ENCODE results near the gene TSEN54.

TSEN54 gene

DNA sequence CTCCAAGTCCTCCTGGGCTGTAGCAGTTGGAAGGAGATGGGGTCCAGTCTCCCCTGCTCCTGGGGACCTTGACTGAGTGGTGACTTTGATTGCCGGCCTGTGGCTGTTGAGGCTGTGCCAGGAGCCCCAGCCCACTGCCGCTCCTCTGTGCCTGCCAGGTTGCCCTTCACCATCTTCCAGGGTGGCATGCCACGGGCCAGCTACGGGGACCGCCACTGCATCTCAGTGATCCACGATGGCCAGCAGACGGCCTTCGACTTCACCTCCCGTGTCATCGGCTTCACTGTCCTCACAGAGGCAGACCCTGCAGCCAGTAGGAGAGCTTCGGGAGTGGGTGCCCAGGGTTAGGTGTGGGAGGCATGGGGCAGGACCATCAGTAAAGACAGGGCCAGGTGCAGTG is 47.9 kb downstream of the TSEN54 start:
- TF ChIP-seq, protein P1, sequence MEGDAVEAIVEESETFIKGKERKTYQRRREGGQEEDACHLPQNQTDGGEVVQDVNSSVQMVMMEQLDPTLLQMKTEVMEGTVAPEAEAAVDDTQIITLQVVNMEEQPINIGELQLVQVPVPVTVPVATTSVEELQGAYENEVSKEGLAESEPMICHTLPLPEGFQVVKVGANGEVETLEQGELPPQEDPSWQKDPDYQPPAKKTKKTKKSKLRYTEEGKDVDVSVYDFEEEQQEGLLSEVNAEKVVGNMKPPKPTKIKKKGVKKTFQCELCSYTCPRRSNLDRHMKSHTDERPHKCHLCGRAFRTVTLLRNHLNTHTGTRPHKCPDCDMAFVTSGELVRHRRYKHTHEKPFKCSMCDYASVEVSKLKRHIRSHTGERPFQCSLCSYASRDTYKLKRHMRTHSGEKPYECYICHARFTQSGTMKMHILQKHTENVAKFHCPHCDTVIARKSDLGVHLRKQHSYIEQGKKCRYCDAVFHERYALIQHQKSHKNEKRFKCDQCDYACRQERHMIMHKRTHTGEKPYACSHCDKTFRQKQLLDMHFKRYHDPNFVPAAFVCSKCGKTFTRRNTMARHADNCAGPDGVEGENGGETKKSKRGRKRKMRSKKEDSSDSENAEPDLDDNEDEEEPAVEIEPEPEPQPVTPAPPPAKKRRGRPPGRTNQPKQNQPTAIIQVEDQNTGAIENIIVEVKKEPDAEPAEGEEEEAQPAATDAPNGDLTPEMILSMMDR (IDR thresholded peaks at IDR 0.05) = no peak
- Histone ChIP-seq H2AFZ (no peak overlapping the region), H3K4me1 (no peaks in the 10 kb centered on the region), H3K9me3 (ENCODE audit: control insufficient read depth, low read length) (no peaks in the 10 kb centered on the region), H3K36me3 (ENCODE audit: control insufficient read depth, insufficient read depth, low read length) (no peaks in the 10 kb centered on the region), H3K79me2 (no peaks in the 10 kb centered on the region), H3K27ac (no peak overlapping the region), H3K4me2 (ENCODE audit: low read length) (no peak overlapping the region), H3K4me3 (ENCODE audit: low read depth, low read length) (no peak overlapping the region), H3K27me3 (ENCODE audit: control insufficient read depth, insufficient read depth, low read length) (no peaks in the 10 kb centered on the region), H3K9ac (no peak overlapping the region)

DNA sequence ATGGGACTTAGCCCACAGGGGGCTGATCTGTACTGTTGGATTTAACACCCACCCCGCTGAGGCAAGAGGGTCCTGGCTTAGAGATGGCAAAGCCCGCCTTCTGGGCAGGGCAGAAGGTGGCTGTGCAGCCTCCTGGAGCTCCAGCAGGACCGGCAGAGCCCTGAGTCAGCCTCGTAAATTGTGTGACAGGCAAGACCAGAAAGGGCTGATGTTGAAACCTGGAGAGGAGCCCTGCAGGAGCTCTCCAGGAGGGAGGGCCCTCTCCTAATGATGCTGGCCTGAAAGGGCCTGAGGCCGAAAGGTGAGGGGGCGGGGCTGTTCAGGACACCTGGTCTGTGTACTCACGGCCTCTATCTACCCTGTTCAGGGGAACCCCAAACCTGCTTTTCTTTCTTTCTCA is 48.7 kb downstream of the TSEN54 start:
- H3K4me3 ChIP-seq (ENCODE audit: low read depth, low read length) = no peak overlapping the region
- H3K27me3 ChIP-seq (ENCODE audit: control insufficient read depth, insufficient read depth, low read length) = no peaks in the 10 kb centered on the region
- no peak overlapping the region for H3K9ac ChIP-seq
- no peaks in the 10 kb centered on the region for H3K36me3 ChIP-seq (ENCODE audit: control insufficient read depth, insufficient read depth, low read length)
- no peaks in the 10 kb centered on the region for H3K79me2 ChIP-seq
- H3K9me3 ChIP-seq (ENCODE audit: control insufficient read depth, low read length) = no peaks in the 10 kb centered on the region
- H3K4me1 ChIP-seq = no peaks in the 10 kb centered on the region
- H3K4me2 ChIP-seq (ENCODE audit: low read length) = no peak overlapping the region
- no peak overlapping the region for H3K27ac ChIP-seq
- H2AFZ ChIP-seq = no peak overlapping the region
- TF ChIP-seq, protein P1 (IDR thresholded peaks at IDR 0.05) = no peak

DNA sequence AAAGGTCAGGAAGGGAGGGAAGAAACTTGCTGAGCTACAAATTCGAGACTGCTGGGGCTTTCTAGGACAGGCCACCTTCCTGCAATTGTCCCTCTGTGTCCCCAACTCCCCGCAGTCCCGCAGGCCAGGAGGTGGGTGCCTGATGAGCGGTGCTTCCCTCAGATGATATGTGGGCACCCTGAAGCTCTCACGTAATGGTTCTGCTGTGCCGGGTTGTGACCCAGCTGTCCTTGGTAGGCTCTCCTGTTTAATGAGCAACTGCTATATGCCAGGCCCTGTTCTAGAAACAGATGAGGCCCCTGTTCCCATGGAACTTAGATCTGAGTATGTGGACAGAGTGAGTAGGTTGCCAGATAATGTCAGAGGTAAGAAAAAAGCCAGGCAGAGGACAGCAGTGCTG is 49.3 kb downstream of the TSEN54 start:
- Histone ChIP-seq H3K79me2 (no peaks in the 10 kb centered on the region), H3K36me3 (ENCODE audit: control insufficient read depth, insufficient read depth, low read length) (no peaks in the 10 kb centered on the region), H3K27me3 (ENCODE audit: control insufficient read depth, insufficient read depth, low read length) (no peaks in the 10 kb centered on the region), H2AFZ (no peak overlapping the region), H3K4me1 (no peaks in the 10 kb centered on the region), H3K4me2 (ENCODE audit: low read length) (no peak overlapping the region), H3K27ac (no peak overlapping the region), H3K9me3 (ENCODE audit: control insufficient read depth, low read length) (no peaks in the 10 kb centered on the region), H3K9ac (no peak overlapping the region), H3K4me3 (ENCODE audit: low read depth, low read length) (no peak overlapping the region)
- TF ChIP-seq, protein P1 (IDR thresholded peaks at IDR 0.05) = no peak

DNA sequence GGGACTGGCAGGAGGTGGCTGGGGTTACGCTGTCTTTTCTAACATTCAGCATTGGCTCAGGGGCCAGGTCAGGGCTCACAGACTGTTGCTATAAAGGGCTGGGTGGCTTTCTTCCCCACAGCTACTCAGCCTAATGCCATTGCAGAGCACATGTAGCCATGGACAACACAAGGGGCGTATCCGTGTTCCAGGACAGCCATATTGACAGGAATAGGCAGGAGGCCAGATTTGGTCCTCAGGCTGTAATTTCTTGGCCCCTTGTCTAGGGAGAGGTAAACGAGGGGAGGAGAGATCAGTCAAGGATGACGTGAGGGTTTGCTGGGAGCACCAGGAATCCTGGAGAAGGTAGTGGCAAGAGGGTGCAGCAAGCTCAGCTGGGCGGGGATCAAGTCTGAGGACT is 50.1 kb downstream of the TSEN54 start:
- Histone ChIP-seq H3K9ac (no peak overlapping the region), H3K27ac (no peak overlapping the region), H3K4me2 (ENCODE audit: low read length) (no peak overlapping the region), H3K9me3 (ENCODE audit: control insufficient read depth, low read length) (no peaks in the 10 kb centered on the region), H3K4me3 (ENCODE audit: low read depth, low read length) (no peak overlapping the region), H3K27me3 (ENCODE audit: control insufficient read depth, insufficient read depth, low read length) (no peaks in the 10 kb centered on the region), H3K36me3 (ENCODE audit: control insufficient read depth, insufficient read depth, low read length) (no peaks in the 10 kb centered on the region), H3K79me2 (no peaks in the 10 kb centered on the region), H2AFZ (no peak overlapping the region), H3K4me1 (no peaks in the 10 kb centered on the region)
- TF ChIP-seq, protein P1 (IDR thresholded peaks at IDR 0.05) = no peak

DNA sequence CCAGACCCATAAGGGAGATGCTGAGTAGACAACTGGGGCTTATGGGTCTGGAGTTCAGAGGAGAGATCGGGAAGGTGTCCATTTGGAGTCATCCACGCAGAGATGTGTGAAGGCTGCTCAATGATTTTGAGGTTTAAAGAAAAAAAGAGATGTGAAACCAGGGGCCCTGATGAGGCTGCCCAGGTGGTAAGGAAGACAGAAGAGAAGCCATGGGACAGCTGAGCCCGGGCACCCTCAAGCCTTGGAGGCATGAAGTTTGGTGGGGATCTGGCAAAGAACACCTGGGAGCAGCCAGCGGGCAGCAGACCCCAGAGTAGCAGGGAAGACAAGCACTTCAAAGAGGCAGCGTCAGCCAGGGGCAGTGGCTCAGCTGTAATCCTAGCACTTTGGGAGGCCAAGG is 50.5 kb downstream of the TSEN54 start:
- no peak overlapping the region for H3K9ac ChIP-seq
- H3K4me3 ChIP-seq (ENCODE audit: low read depth, low read length) = no peak overlapping the region
- H3K27me3 ChIP-seq (ENCODE audit: control insufficient read depth, insufficient read depth, low read length) = no peaks in the 10 kb centered on the region
- no peak overlapping the region for H3K4me2 ChIP-seq (ENCODE audit: low read length)
- H3K79me2 ChIP-seq = no peaks in the 10 kb centered on the region
- H3K27ac ChIP-seq = no peak overlapping the region
- TF ChIP-seq, protein P1 (IDR thresholded peaks at IDR 0.05) = no peak
- H3K9me3 ChIP-seq (ENCODE audit: control insufficient read depth, low read length) = no peaks in the 10 kb centered on the region
- H3K36me3 ChIP-seq (ENCODE audit: control insufficient read depth, insufficient read depth, low read length) = no peaks in the 10 kb centered on the region
- H3K4me1 ChIP-seq = no peaks in the 10 kb centered on the region
- H2AFZ ChIP-seq = no peak overlapping the region
